GM12873 (cell line): Measurements from ENCODE around the gene ESD.

Experiments
- TF ChIP-seq, protein P1 (sequence below): IDR thresholded peaks from 2 replicates; pipeline ENCODE4 v1.5.1; 2012; ENCODE audit warnings: low read depth, mild to moderate bottlenecking, moderate library complexity, low read length, control low read depth; ENCODE audit not compliant: insufficient read depth; ENCODE audit errors: missing control alignments

ESD gene

DNA sequence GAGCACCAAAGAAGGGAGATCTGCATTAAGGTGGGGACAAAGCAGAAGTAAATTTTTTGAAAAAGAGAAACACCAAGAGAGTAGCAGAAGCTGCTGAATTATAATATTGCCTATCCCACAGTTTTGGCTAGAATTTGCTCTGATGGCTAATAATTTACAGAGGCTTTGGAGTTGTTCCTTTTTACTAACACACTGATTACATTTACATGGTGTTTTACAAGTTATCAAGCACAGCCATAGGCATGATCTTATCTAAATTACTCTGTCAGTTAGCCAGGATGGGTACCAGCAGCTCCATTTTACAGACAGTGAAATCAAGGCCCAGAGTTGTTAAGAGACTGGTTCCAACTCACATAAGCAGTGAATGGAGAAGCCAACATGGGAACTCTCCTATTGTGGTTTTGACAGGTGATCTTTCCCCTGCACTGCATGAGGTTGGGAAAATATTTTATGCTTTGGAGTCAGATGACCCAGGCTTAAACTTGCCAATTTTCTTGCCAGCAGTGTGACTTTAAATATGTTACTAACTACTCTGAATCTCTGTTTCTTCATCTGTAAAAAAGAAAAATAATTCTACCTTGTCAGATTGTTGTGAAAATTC, 33.5 kb upstream of the ESD start:
- TF ChIP-seq, protein P1, sequence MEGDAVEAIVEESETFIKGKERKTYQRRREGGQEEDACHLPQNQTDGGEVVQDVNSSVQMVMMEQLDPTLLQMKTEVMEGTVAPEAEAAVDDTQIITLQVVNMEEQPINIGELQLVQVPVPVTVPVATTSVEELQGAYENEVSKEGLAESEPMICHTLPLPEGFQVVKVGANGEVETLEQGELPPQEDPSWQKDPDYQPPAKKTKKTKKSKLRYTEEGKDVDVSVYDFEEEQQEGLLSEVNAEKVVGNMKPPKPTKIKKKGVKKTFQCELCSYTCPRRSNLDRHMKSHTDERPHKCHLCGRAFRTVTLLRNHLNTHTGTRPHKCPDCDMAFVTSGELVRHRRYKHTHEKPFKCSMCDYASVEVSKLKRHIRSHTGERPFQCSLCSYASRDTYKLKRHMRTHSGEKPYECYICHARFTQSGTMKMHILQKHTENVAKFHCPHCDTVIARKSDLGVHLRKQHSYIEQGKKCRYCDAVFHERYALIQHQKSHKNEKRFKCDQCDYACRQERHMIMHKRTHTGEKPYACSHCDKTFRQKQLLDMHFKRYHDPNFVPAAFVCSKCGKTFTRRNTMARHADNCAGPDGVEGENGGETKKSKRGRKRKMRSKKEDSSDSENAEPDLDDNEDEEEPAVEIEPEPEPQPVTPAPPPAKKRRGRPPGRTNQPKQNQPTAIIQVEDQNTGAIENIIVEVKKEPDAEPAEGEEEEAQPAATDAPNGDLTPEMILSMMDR = no peak

- TF ChIP-seq, protein P1 = no peak
Observed at GRCh38 chr13:46822551-46822950, 25.6 kb upstream of the ESD start.

- TF ChIP-seq, protein P1 = no peak
Observed at GRCh38 chr13:46817838-46818476, 21.0 kb upstream of the ESD start.

DNA sequence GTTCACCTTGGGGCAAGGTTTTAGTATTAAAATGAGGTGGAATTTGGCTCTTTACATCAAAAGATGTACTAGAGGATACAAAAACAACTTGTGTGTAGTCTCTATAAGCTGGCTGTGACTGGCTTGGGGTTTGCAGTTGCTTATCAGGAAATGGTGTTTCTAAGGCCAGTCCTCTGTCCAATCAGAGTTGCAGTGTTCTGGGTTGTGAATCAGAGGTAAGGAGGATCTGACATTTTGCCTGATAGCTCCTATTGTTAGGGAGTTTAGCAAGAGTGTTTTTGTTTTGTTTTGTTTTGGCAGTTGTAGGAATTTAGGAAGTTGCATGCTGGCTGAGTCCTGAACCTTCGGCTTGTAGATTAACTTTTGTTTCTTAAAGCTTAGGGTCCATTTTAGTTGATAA, 20.1 kb upstream of the ESD start:
- TF ChIP-seq, protein P1 = no peak

- TF ChIP-seq, protein P1 = no peak
Observed at GRCh38 chr13:46816371-46816770, 19.4 kb upstream of the ESD start.

DNA sequence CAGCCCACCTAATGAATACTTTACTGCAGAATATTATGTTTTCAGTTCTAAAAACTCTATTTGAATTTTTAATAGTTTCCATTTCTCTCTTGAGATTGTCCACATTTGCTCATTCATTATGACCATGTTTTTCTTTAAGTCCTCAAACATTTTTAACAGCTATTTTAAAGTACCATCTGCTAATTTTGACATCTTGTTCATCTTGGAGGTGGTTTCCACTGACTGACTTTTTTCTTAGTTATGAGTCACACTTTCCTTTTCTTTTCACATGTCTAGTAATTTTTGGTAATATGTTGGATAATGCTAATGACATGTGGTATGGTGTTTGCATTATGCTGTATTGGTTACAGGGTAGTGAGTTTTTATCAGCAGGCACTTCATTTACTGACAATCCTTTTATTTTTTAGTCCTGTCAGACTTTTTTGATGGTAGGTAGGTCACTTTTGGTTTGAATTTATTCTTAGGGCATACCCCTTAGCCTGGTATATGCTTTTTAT, 15.4 kb upstream of the ESD start:
- TF ChIP-seq, protein P1 = no peak

- TF ChIP-seq, protein P1 = no peak
Observed at GRCh38 chr13:46810440-46810839, 13.5 kb upstream of the ESD start.
